Endodermal cell (in vitro differentiated cells): Measurements from ENCODE around the gene TXNRD3. TPM values are rescaled to one million over a fixed set of nuclear protein-coding genes. Genes with fewer than 3 reads are reported as not detected.

ENCODE experiments used
- DNase-seq: peaks from one replicate; pipeline ENCODE4 v3.0.0-alpha.2; 2017
- H3K27ac ChIP-seq: 2 replicates; pipeline ENCODE4 v1.5.1; 2013; ENCODE audit warnings: mild to moderate bottlenecking, low read depth, low read length, moderate library complexity
- H3K27me3 ChIP-seq: 2 replicates; pipeline ENCODE4 v1.6.1; 2013; ENCODE audit warnings: mild to moderate bottlenecking, low read length, moderate library complexity; ENCODE audit not compliant: insufficient read depth, control insufficient read depth, poor library complexity, severe bottlenecking
- H3K36me3 ChIP-seq: 2 replicates; pipeline ENCODE4 v1.7.0; 2013; ENCODE audit warnings: mild to moderate bottlenecking, low read length, moderate library complexity; ENCODE audit not compliant: control insufficient read depth, insufficient read depth
- H3K4me1 ChIP-seq: one replicate; pipeline ENCODE4 v1.7.0; 2013; ENCODE audit warnings: low read length; ENCODE audit not compliant: control insufficient read depth, insufficient read depth
- H3K4me3 ChIP-seq: 2 replicates; pipeline ENCODE4 v1.5.1; 2013; ENCODE audit warnings: mild to moderate bottlenecking, low read length, moderate library complexity
- H3K9ac ChIP-seq: 2 replicates; pipeline ENCODE4 v1.6.1; 2013; ENCODE audit warnings: mild to moderate bottlenecking, low read length, moderate library complexity; ENCODE audit not compliant: poor library complexity, severe bottlenecking; ENCODE audit errors: extremely low read depth
- H3K9me3 ChIP-seq: 2 replicates; pipeline ENCODE4 v1.6.1; 2013; ENCODE audit warnings: mild to moderate bottlenecking, low read length, moderate library complexity; ENCODE audit not compliant: control insufficient read depth
- H3K27ac Mint-ChIP-seq: 2 replicates; pipeline ENCODE4 v1.8.0; 2020; ENCODE audit warnings: mixed read lengths
- H3K27me3 Mint-ChIP-seq: 2 replicates; pipeline ENCODE4 v1.8.0; 2021; ENCODE audit warnings: mild to moderate bottlenecking, mixed read lengths; ENCODE audit not compliant: insufficient read depth
- H3K36me3 Mint-ChIP-seq: 2 replicates; pipeline ENCODE4 v1.8.0; 2020; ENCODE audit warnings: low read depth, mixed read lengths
- H3K4me1 Mint-ChIP-seq: 2 replicates; pipeline ENCODE4 v1.8.0; 2020; ENCODE audit warnings: mixed read lengths
- H3K4me3 Mint-ChIP-seq: 2 replicates; pipeline ENCODE4 v1.8.0; 2020; ENCODE audit warnings: mild to moderate bottlenecking, moderate library complexity, mixed read lengths
- H3K9me3 Mint-ChIP-seq: 2 replicates; pipeline ENCODE4 v1.8.0; 2020; ENCODE audit warnings: mild to moderate bottlenecking, mixed read lengths
- CTCF ChIP-seq: fragments of 200-600 bp; sonication (generic); conservative IDR thresholded peaks from 2 replicates; pipeline ENCODE4 v1.5.0; 2021; ENCODE audit warnings: antibody characterized with exemption, mild to moderate bottlenecking
- WGBS, 2 experiments: methylation state at CpG; one replicate each; pipeline versions ENCODE4 v1.1.5 to v1.1.7; 2013; ENCODE audit warnings: missing lambda C conversion rate in 2 of 2, mixed read lengths in 1 of 2; ENCODE audit not compliant: insufficient coverage in 1 of 2, insufficient read length in 1 of 2; 5-methylcytosine and 5-hydroxymethylcytosine counted together
- total RNA-seq, 2 donors: library from RNA; stranded (reverse); fragmentation: NEBNext Ultra II Directional in 1 of 2; extraction: Animal tissue kit (Norgen Biotek cat#: 25700) in 1 of 2; gene quantifications; 2 replicates in 1 of 2; 3 replicates in 1 of 2; pipeline ENCODE4 v1.2.1, GENCODE V29; 2021

TXNRD3 gene
- total RNA-seq, 2 donors from 2014 or later: 13.1 to 18.1 TPM

DNA sequence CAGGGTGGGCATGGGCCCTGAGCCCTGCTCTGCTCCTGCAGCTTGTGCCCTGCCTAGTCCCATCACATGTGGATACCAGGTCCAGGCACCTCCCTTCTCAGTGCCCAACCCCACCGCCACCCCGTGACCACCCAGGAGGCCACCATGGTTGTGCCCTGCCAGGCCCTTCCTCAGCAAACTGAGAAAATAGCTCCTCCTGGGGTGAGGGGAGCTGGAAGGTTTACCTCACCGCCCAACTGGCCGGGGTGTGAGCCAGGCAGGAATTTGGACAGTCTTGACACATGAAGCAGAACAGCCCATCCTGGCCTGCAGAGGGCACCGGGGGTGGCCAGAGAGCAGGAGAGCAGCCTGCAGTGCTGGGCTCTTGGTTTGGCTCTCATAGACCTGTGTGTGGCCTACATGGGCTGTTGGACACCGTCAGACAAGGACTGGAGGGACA lies 84.8 kb downstream of the TXNRD3 start:
- H3K27me3 ChIP-seq: no peaks in the 10 kb centered on the region
- peak; percentile 59 for TF ChIP-seq CTCF
- H3K36me3 Mint-ChIP-seq: no peaks in the 10 kb centered on the region
- no peak overlapping the region for H3K4me3 Mint-ChIP-seq
- H3K4me3 ChIP-seq: no peak overlapping the region
- 75 to 91% methylated on average over 2 to 6 of the region's 6 CpGs for WGBS, 2 experiments
- no peak overlapping the region for H3K27ac Mint-ChIP-seq
- no peaks in the 10 kb centered on the region for H3K27me3 Mint-ChIP-seq
- peaks cover 9% of the 10 kb centered on the region for H3K4me1 Mint-ChIP-seq
- no peak overlapping the region for H3K27ac ChIP-seq
- no peaks in the 10 kb centered on the region for H3K9me3 ChIP-seq
- peaks cover 2% of the 10 kb centered on the region for H3K4me1 ChIP-seq
- H3K36me3 ChIP-seq: no peaks in the 10 kb centered on the region
- DNase-seq: peak; percentile 71
- H3K9me3 Mint-ChIP-seq: no peaks in the 10 kb centered on the region
- no peak overlapping the region for H3K9ac ChIP-seq

DNA sequence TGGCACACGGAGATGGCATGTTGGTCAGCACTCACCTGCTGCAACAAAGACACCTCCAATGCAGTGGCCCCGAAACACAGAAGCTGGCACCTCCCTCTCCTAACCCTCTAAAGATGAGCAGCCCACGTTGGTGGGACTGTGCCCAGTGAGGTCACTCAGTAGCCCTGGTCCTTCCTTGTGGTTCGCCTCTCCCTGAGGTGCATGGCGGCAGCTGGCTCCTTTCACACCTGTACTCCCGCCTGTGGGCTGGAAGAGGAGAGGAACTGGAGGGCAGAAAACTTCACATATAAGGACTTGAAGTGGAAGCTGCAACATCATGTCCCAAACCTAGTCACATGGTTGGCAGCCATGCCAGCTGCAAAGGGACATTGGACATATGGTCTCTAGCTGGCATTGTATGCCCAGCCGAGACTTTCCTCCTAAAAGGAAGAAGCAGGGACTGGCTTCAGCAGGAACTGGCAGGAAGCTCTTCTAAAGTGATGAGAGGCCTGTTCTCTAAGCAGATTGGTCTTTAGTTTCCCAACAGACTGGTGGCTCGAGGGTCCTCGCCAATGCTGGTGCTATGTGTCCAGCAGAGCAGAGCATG lies 85.4 kb downstream of the TXNRD3 start:
- H3K27ac ChIP-seq: no peak overlapping the region
- Mint-ChIP-seq H3K36me3 (no peaks in the 10 kb centered on the region), H3K4me1 (peaks cover 11% of the 10 kb centered on the region), H3K27ac (no peak overlapping the region), H3K27me3 (no peaks in the 10 kb centered on the region), H3K9me3 (no peaks in the 10 kb centered on the region), H3K4me3 (no peak overlapping the region)
- TF ChIP-seq CTCF: no peak
- no peaks in the 10 kb centered on the region for H3K27me3 ChIP-seq
- H3K36me3 ChIP-seq: no peaks in the 10 kb centered on the region
- H3K4me1 ChIP-seq: peaks cover 5% of the 10 kb centered on the region
- H3K9me3 ChIP-seq: no peaks in the 10 kb centered on the region
- H3K9ac ChIP-seq: no peak overlapping the region
- 85 to 92% methylated on average over 4 to 9 of the region's 9 CpGs for WGBS, 2 experiments
- DNase-seq: no peak
- no peak overlapping the region for H3K4me3 ChIP-seq

- no peaks in the 10 kb centered on the region for H3K36me3 Mint-ChIP-seq
- H3K4me3 Mint-ChIP-seq: no peak overlapping the region
- peaks cover 9% of the 10 kb centered on the region for H3K4me1 Mint-ChIP-seq
- H3K4me3 ChIP-seq: no peak overlapping the region
- no peaks in the 10 kb centered on the region for H3K27me3 ChIP-seq
- DNase-seq: peak; percentile 32
- H3K36me3 ChIP-seq: no peaks in the 10 kb centered on the region
- H3K27ac ChIP-seq: no peak overlapping the region
- no peaks in the 10 kb centered on the region for H3K9me3 Mint-ChIP-seq
- H3K9me3 ChIP-seq: no peaks in the 10 kb centered on the region
- peaks cover 5% of the 10 kb centered on the region for H3K4me1 ChIP-seq
- WGBS, 2 experiments: 70 to 80% methylated on average over 1 to 3 of the region's 3 CpGs
- no peak for TF ChIP-seq CTCF
- no peak overlapping the region for H3K9ac ChIP-seq
- no peak overlapping the region for H3K27ac Mint-ChIP-seq
- H3K27me3 Mint-ChIP-seq: no peaks in the 10 kb centered on the region
Measured at GRCh38 chr3:126568776-126569342, 86.1 kb downstream of the TXNRD3 start.
